ENCODE data around the gene TSPAN6.

GRCh38 chrX:100611951-100612350 is 24.7 kb downstream of the TSPAN6 start:
- TF ChIP-seq ZNF274 (IDR thresholded peaks at IDR 0.05; ENCODE audit: low read depth, low read length) (no peak), YY1 (IDR thresholded peaks at IDR 0.05; ENCODE audit: insufficient read depth, insufficient read length) (no peak), SUZ12 (IDR thresholded peaks at IDR 0.05; ENCODE audit: extremely low read depth, insufficient read depth, insufficient read length) (no peak)

All from NT2/D1 (cell line).